K562 (cell line): ENCODE data around the gene ANAPC5. TPM values are rescaled to one million over a fixed set of nuclear protein-coding genes. Genes with fewer than 3 reads are reported as not detected.

Source experiments
- ARID1B ChIP-seq: fragments of 450-650 bp; IDR thresholded peaks from 2 replicates; pipeline ENCODE4 v1.6.1; 2016; ENCODE audit warnings: antibody characterized with exemption, mild to moderate bottlenecking, inconsistent platforms
- CBFA2T3 ChIP-seq: fragments of 450-650 bp; IDR thresholded peaks from 2 replicates; pipeline ENCODE4 v1.6.1; 2017
- CEBPG ChIP-seq, 3 experiments: fragments of 200-800 bp in 1 of 3; sonication (Bioruptor generic) in 1 of 3; sonication (generic) in 1 of 3; formaldehyde crosslinking in 1 of 3; IDR thresholded peaks in 2 of 3; conservative IDR thresholded peaks in 1 of 3; 2 replicates each; pipeline versions ENCODE4 v1.6.1 to v1.8.0; 2016 to 2022; ENCODE audit warnings: missing compliant biosample characterization in 2 of 3, missing genetic modification characterization in 2 of 3, mild to moderate bottlenecking in 1 of 3, missing genetic modification reagents in 1 of 3
- DDX20 ChIP-seq: fragments of 450-650 bp; IDR thresholded peaks from 2 replicates; pipeline ENCODE4 v1.6.1; 2016; ENCODE audit warnings: missing genetic modification characterization, low read depth, mild to moderate bottlenecking, missing compliant biosample characterization, moderate library complexity
- E2F3 ChIP-seq: fragments of 250-450 bp; sonication (Bioruptor Pico); IDR thresholded peaks from 2 replicates; pipeline ENCODE4 v1.4.0; 2020; ENCODE audit warnings: mild to moderate bottlenecking
- EZH2 ChIP-seq: IDR thresholded peaks from 2 replicates; pipeline ENCODE4 v1.6.1; 2012; ENCODE audit warnings: low read depth, mild to moderate bottlenecking, inconsistent platforms, low read length, borderline replicate concordance
- FOXJ2 ChIP-seq: fragments of 200-800 bp; sonication (Bioruptor generic); IDR thresholded peaks from 2 replicates; pipeline ENCODE4 v1.6.1; 2016; ENCODE audit warnings: missing genetic modification characterization, missing compliant biosample characterization
- FUS ChIP-seq: fragments of 200-400 bp; formaldehyde crosslinking; optimal IDR thresholded peaks from 2 replicates; pipeline ENCODE3; 2017; ENCODE audit warnings: low read depth, low read length
- HMG20B ChIP-seq: fragments of 250-450 bp; sonication (Bioruptor Pico); IDR thresholded peaks from 2 replicates; pipeline ENCODE4 v1.5.0; 2021; ENCODE audit warnings: mild to moderate bottlenecking
- MBD1 ChIP-seq: fragments of 250-450 bp; sonication (Bioruptor Pico); IDR thresholded peaks from 2 replicates; pipeline ENCODE4 v1.8.0; 2022; ENCODE audit warnings: inconsistent platforms
- MIER1 ChIP-seq: fragments of 450-650 bp; IDR thresholded peaks from 2 replicates; pipeline ENCODE4 v1.6.1; 2016; ENCODE audit warnings: antibody characterized with exemption, mild to moderate bottlenecking, low read depth
- NR4A1 ChIP-seq, 2 experiments: fragments of 250-450 bp in 1 of 2; fragments of 450-650 bp in 1 of 2; sonication (Bioruptor Pico) in 1 of 2; IDR thresholded peaks; 2 replicates each; pipeline versions ENCODE4 v1.4.0 to v1.6.1; 2016 to 2020; ENCODE audit warnings: mild to moderate bottlenecking in 2 of 2, missing compliant biosample characterization in 1 of 2, missing genetic modification characterization in 1 of 2, moderate library complexity in 1 of 2
- SAFB2 ChIP-seq: fragments of 200-400 bp; formaldehyde crosslinking; IDR thresholded peaks from 2 replicates; pipeline ENCODE4 v1.6.1; 2018; ENCODE audit warnings: borderline replicate concordance, low read length, low read depth, moderate library complexity; ENCODE audit not compliant: severe bottlenecking
- ZKSCAN1 ChIP-seq: fragments of 150-350 bp; IDR thresholded peaks from 2 replicates; pipeline ENCODE4 v1.6.1; 2016; ENCODE audit warnings: low read depth, low read length
- ZNF165 ChIP-seq: fragments of 250-450 bp; sonication (Bioruptor Pico); IDR thresholded peaks from 2 replicates; pipeline ENCODE4 v1.4.0; 2020; ENCODE audit warnings: borderline replicate concordance
- ZNF175 ChIP-seq: fragments of 200-800 bp; sonication (Bioruptor generic); IDR thresholded peaks from 2 replicates; pipeline ENCODE4 v1.6.1; 2016; ENCODE audit warnings: low read depth, mild to moderate bottlenecking, missing genetic modification characterization, missing compliant biosample characterization
- ZNF395 ChIP-seq: fragments of 200-800 bp; sonication (Bioruptor generic); IDR thresholded peaks from 2 replicates; pipeline ENCODE4 v1.6.1; 2017; ENCODE audit warnings: missing genetic modification characterization, missing compliant biosample characterization
- ZNF668 ChIP-seq: fragments of 250-450 bp; sonication (Bioruptor Pico); IDR thresholded peaks from 2 replicates; pipeline ENCODE4 v1.8.0; 2022; ENCODE audit warnings: mild to moderate bottlenecking, inconsistent platforms
- polyA plus RNA-seq, 8 experiments: library from polyadenylated mRNA; depleted of rRNA in 4 of 8; stranded (reverse) in 5 of 8; unstranded in 3 of 8; fragments of >200 nt; fragmentation: Nextera tagmentation in 2 of 8; fragmentation: Illumina TruSeq in 1 of 8; extraction: Ambion mirVana in 2 of 8; extraction: Trizol in 1 of 8; gene quantifications; 2 replicates each; pipeline versions ENCODE4 v1.2.1 to v1.2.3, GENCODE V29; 2011 to 2014; ENCODE audit warnings: inconsistent platforms in 1 of 8, missing spikeins in 1 of 8
- total RNA-seq, 7 experiments: library from RNA; depleted of rRNA in 6 of 7; stranded (reverse); fragments of >200 nt in 6 of 7; fragmentation: Illumina TruSeq in 2 of 7; extraction: Trizol in 2 of 7; gene quantifications; 2 replicates each; pipeline versions ENCODE4 v1.2.1 to v1.2.3, GENCODE V29; 2011 to 2021; ENCODE audit warnings: low replicate concordance in 1 of 7

The ANAPC5 gene
- total and polyA plus RNA-seq, 9 of the 15 experiments (the other 6 are each of a cell fraction or from before 2014, with no cell fraction given) = 136 to 315 (median 197) TPM

DNA sequence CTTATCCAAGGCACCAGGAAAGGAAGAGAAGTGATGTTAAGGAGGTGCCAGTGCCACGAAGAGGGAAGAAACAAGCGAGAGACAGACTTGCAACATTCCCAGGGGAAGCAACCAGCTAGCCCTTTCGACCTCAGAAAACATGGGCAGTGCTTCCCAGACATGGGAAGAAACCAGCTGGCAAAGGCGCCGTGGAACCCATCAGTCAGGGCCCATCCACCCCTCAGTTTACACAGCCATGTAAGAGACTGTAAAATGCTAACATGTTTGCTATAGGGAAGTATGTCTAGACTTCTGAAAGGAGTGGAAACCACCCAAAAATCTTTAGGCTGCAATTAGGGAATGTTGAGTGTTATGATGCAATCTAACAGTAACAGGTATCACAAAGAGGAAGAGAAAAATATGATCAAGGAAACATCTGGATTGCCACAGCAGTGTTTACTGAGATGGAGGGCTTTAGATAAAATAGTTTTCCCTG is 26.3 kb downstream of the ANAPC5 start (continued):
- TF ChIP-seq ZNF175 (CRISPR knock-in tag) (peak; percentile 82; the same call in 1 of the 2 replicates), NR4A1 (CRISPR knock-in tag; IDR thresholded peaks at IDR 0.05) (no peak), NR4A1 (tag; IDR thresholded peaks at IDR 0.05) (0 out of 2 replicates have a peak, but pooled peaks have one; percentile 70), HMG20B (no peak), ZNF668 (0 out of 2 replicates have a peak, but pooled peaks have one; percentile 7), FOXJ2 (0 out of 2 replicates have a peak, but pooled peaks have one; percentile 62), SAFB2 (no peak), ZNF165 (CRISPR knock-in tag) (0 out of 2 replicates have a peak, but pooled peaks have one; percentile 41), MIER1 (no peak), CBFA2T3 (no peak), ARID1B (peak; percentile 72), DDX20 (tag) (no peak), ZKSCAN1 (no peak), EZH2 (no peak), ZNF395 (CRISPR knock-in tag) (peak; percentile 81; the same call in 1 of the 2 replicates), E2F3 (CRISPR knock-in tag) (no peak), FUS (no peak), MBD1 (CRISPR knock-in tag) (peak; percentile 25; the same call in 1 of the 2 replicates), CEBPG (CRISPR knock-in tag; IDR thresholded peaks at IDR 0.05) (peak; percentile 91), CEBPG (tag; conservative IDR thresholded peaks at IDR 0.05 in 1 of 2, IDR thresholded peaks at IDR 0.05 in 1 of 2) (peak; percentile 90 to 99)
